GM21717 (cell line): ENCODE data around the gene CTNND2.

ENCODE experiments used
- ATAC-seq: cut with Tn5 transposase; IDR thresholded peaks from one replicate; pipeline ENCODE4 v1.9.1; 2021; ENCODE audit warnings: mild to moderate bottlenecking, moderate library complexity; ENCODE audit not compliant: unreplicated experiment

Gene CTNND2

GRCh38 chr5:11407556-11408145 is 496.6 kb downstream of the CTNND2 start:
- ATAC-seq: no peak

- ATAC-seq: no peak
These were observed 503.9 kb downstream of the CTNND2 start for GRCh38 chr5:11400316-11400715.

- no peak for ATAC-seq
These were observed 505.5 kb downstream of the CTNND2 start for GRCh38 chr5:11398728-11399127.

GRCh38 chr5:11397549-11397948 is 506.7 kb downstream of the CTNND2 start:
- no peak for ATAC-seq

GRCh38 chr5:11396917-11397316 is 507.3 kb downstream of the CTNND2 start:
- no peak for ATAC-seq

GRCh38 chr5:11394933-11395332 is 509.3 kb downstream of the CTNND2 start:
- no peak for ATAC-seq

- ATAC-seq: no peak
These were observed 513.9 kb downstream of the CTNND2 start for GRCh38 chr5:11390291-11390767.

GRCh38 chr5:11387382-11387781 is 516.9 kb downstream of the CTNND2 start:
- ATAC-seq: no peak

- ATAC-seq: no peak
These were observed 517.8 kb downstream of the CTNND2 start for GRCh38 chr5:11386398-11386797.

GRCh38 chr5:11385901-11386293 is 518.3 kb downstream of the CTNND2 start:
- ATAC-seq: no peak

- ATAC-seq: no peak
These were observed 518.9 kb downstream of the CTNND2 start for GRCh38 chr5:11385251-11385900.

- ATAC-seq: no peak
These were observed 519.6 kb downstream of the CTNND2 start for GRCh38 chr5:11384441-11385250.

GRCh38 chr5:11383506-11384095 is 520.6 kb downstream of the CTNND2 start:
- ATAC-seq: no peak

- ATAC-seq: no peak
These were observed 525.8 kb downstream of the CTNND2 start for GRCh38 chr5:11378461-11378860.

- no peak for ATAC-seq
These were observed 526.4 kb downstream of the CTNND2 start for GRCh38 chr5:11377896-11378295.

- no peak for ATAC-seq
These were observed 532.1 kb downstream of the CTNND2 start for GRCh38 chr5:11372191-11372590.

- ATAC-seq: no peak
These were observed 533.2 kb downstream of the CTNND2 start for GRCh38 chr5:11371021-11371420.

GRCh38 chr5:11364531-11364930 is 539.7 kb downstream of the CTNND2 start:
- no peak for ATAC-seq

GRCh38 chr5:11363631-11364178 is 540.5 kb downstream of the CTNND2 start:
- no peak for ATAC-seq

GRCh38 chr5:11361768-11362167 is 542.5 kb downstream of the CTNND2 start:
- no peak for ATAC-seq

GRCh38 chr5:11357928-11358327 is 546.3 kb downstream of the CTNND2 start:
- no peak for ATAC-seq
